PC-3 (cell line): ENCODE measurements around the gene PTPRD. TPM values are rescaled to one million over a fixed set of nuclear protein-coding genes. Genes with fewer than 3 reads are reported as not detected.

Experiments used
- ATAC-seq: fragments of 200-7000 bp; cut with Tn5 transposase; 2 replicates; pipeline ENCODE4 v1.9.1; 2020; ENCODE audit warnings: mild to moderate bottlenecking, moderate library complexity
- BruUV-seq: library from RNA; stranded (reverse); fragments of 400-500 nt; replicated peaks from 2 replicates; lab custom pipeline; 2021; lab: Mats Ljungman, UMichigan
- CTCF ChIA-PET: fragments of 300-600 bp; sonication (Branson Sonifier 250); formaldehyde crosslinking; loops from one replicate; lab custom pipeline; 2022; ENCODE audit warnings: antibody characterized with exemption; lab: Charles Lee
- POLR2A ChIA-PET: fragments of 300-600 bp; sonication (Branson Sonifier 250); formaldehyde crosslinking; loops from one replicate; lab custom pipeline; 2022; ENCODE audit warnings: antibody characterized with exemption; ENCODE audit not compliant: unreplicated experiment; lab: Charles Lee
- DNase-seq: peaks from one replicate; pipeline ENCODE4 v3.0.0-alpha.2; 2015
- H2AFZ ChIP-seq: fragments of 300-600 bp; sonication (generic); 2 replicates; pipeline ENCODE4 v1.6.0; 2016; ENCODE audit warnings: antibody characterized with exemption, low read length
- H3F3A ChIP-seq: fragments of 300-600 bp; sonication (generic); one replicate; pipeline ENCODE4 v1.6.0; 2017; ENCODE audit warnings: antibody characterized with exemption, low read length, control low read depth, mild to moderate bottlenecking; ENCODE audit not compliant: unreplicated experiment
- H3K27ac ChIP-seq: fragments of 300-600 bp; sonication (generic); 2 replicates; pipeline ENCODE4 v1.5.1; 2016; ENCODE audit warnings: mild to moderate bottlenecking, low read length
- H3K27me3 ChIP-seq: fragments of 300-600 bp; sonication (generic); 2 replicates; pipeline ENCODE4 v1.6.1; 2016; ENCODE audit warnings: low read length, mixed read lengths
- H3K36me3 ChIP-seq: fragments of 300-600 bp; sonication (generic); 2 replicates; pipeline ENCODE4 v1.6.1; 2016; ENCODE audit warnings: low read depth, mixed run types, low read length, mixed read lengths
- H3K4me1 ChIP-seq: fragments of 300-600 bp; sonication (generic); 2 replicates; pipeline ENCODE4 v1.5.1; 2016; ENCODE audit warnings: low read length; ENCODE audit not compliant: insufficient read depth
- H3K4me2 ChIP-seq: fragments of 300-600 bp; sonication (generic); 2 replicates; pipeline ENCODE4 v1.6.0; 2016; ENCODE audit warnings: low read length
- H3K4me3 ChIP-seq: fragments of 300-600 bp; sonication (generic); 2 replicates; pipeline ENCODE4 v1.5.1; 2016; ENCODE audit warnings: mild to moderate bottlenecking, low read length, mixed read lengths
- H3K79me2 ChIP-seq: fragments of 300-600 bp; sonication (generic); 2 replicates; pipeline ENCODE4 v1.6.1; 2017; ENCODE audit warnings: low read length, mixed read lengths
- H3K9ac ChIP-seq: fragments of 300-600 bp; sonication (generic); 2 replicates; pipeline ENCODE4 v1.6.0; 2016; ENCODE audit warnings: mild to moderate bottlenecking, low read length
- H3K9me2 ChIP-seq: fragments of 300-600 bp; sonication (generic); replicated peaks from 2 replicates; pipeline ENCODE4 v1.6.1; 2016; ENCODE audit warnings: mixed run types, low read length, mixed read lengths
- H3K9me3 ChIP-seq: fragments of 300-600 bp; sonication (generic); 2 replicates; pipeline ENCODE4 v1.6.1; 2016; ENCODE audit warnings: low read length, mixed read lengths
- H4K20me1 ChIP-seq: fragments of 300-600 bp; sonication (generic); 2 replicates; pipeline ENCODE4 v1.6.1; 2016; ENCODE audit warnings: low read length, mixed read lengths
- EZH2 ChIP-seq: fragments of 300-600 bp; sonication (generic); IDR thresholded peaks from one replicate; pipeline ENCODE4 v1.6.1; 2017; ENCODE audit warnings: antibody characterized with exemption, mild to moderate bottlenecking, low read length; ENCODE audit not compliant: unreplicated experiment
- EZH2phosphoT487 ChIP-seq: fragments of 300-600 bp; sonication (generic); IDR thresholded peaks from 2 replicates; pipeline ENCODE4 v1.6.1; 2018; ENCODE audit warnings: mild to moderate bottlenecking, antibody characterized with exemption, low read length, borderline replicate concordance
- intact Hi-C: fragments of 100-400 bp; cut with micrococcal nuclease; formaldehyde crosslinking; loops from 2 replicates; pipeline ENCODE4 v1.9.0; 2023
- total RNA-seq: library from RNA; depleted of rRNA; stranded (reverse); fragments of >200 nt; gene quantifications from 2 replicates; pipeline ENCODE4 v1.2.3, GENCODE V29; 2014
- TF ChIP-seq, protein P1 (sequence below): fragments of 300-600 bp; sonication (generic); conservative IDR thresholded peaks from 2 replicates; pipeline ENCODE4 v1.5.1; 2017; ENCODE audit warnings: antibody characterized with exemption, low read depth, mild to moderate bottlenecking, low read length

Gene PTPRD
- total RNA-seq, 1 experiment from 2014 or later: not detected

DNA sequence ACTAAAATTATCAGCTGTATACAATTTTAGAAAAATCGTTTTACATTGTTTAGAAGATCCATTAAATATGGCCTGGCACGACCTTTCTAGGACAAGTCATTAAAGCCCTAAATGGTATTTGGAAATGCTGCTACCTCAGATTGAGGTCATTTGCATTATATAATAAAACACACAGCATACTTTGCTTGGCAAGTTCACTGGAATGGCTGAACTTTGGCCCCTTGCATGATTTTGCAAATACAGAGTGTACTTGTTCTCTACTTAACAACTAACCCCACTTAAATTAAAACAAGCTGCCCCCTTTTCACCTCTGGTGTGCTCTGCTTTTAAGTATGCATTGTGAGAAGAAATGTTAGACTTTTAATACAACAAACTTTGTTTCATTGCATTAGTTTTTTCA lies 860.1 kb downstream of the PTPRD start:
- DNase-seq: no peak
- POLR2A ChIA-PET: no interaction called here

DNA sequence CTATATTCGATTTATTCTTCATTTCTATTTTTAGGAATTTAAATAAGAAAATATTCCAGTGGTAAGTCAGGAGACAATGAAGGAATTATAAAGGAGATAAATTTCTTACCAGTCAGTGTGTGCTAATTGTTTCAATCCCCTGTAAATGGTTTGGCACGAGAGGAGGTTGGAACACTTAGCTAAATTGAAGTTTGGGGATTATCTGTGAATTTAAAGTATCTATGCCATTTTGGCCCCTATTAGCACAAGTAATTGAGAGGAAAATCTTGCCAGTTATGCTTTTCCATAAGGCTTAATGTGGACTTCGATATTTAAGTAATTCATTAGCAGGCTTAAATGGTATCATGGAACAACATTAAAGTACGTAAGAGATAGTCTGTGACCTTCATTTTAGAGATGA lies 860.8 kb downstream of the PTPRD start:
- Histone ChIP-seq H3K4me1 (no peaks in the 10 kb centered on the region), H3F3A (no peaks in the 10 kb centered on the region), H3K4me3 (no peak overlapping the region), H3K9me2 (no peaks in the 10 kb centered on the region), H4K20me1 (no peaks in the 10 kb centered on the region), H3K9ac (no peak overlapping the region), H3K36me3 (no peaks in the 10 kb centered on the region), H2AFZ (no peak overlapping the region), H3K4me2 (no peak overlapping the region), H3K27ac (no peak overlapping the region), H3K9me3 (0 out of 2 replicates have a peak, but pooled peaks cover 4% of the 10 kb centered on the region), H3K79me2 (no peaks in the 10 kb centered on the region), H3K27me3 (no peaks in the 10 kb centered on the region)
- TF ChIP-seq EZH2: no peak
- no peak for TF ChIP-seq EZH2phosphoT487
- TF ChIP-seq, protein P1, sequence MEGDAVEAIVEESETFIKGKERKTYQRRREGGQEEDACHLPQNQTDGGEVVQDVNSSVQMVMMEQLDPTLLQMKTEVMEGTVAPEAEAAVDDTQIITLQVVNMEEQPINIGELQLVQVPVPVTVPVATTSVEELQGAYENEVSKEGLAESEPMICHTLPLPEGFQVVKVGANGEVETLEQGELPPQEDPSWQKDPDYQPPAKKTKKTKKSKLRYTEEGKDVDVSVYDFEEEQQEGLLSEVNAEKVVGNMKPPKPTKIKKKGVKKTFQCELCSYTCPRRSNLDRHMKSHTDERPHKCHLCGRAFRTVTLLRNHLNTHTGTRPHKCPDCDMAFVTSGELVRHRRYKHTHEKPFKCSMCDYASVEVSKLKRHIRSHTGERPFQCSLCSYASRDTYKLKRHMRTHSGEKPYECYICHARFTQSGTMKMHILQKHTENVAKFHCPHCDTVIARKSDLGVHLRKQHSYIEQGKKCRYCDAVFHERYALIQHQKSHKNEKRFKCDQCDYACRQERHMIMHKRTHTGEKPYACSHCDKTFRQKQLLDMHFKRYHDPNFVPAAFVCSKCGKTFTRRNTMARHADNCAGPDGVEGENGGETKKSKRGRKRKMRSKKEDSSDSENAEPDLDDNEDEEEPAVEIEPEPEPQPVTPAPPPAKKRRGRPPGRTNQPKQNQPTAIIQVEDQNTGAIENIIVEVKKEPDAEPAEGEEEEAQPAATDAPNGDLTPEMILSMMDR: no peak
- ChIA-PET CTCF (no interaction called here), POLR2A (no interaction called here)
- intact Hi-C loops: loop anchor here (5.0 kb wide), 1 partner anchor 85 kb away; no protein-coding TSS in a partner anchor
- ATAC-seq (no peak), DNase-seq (no peak)
- no TSS peak for BruUV-seq

More for the DNA sequence above, 860.1 kb downstream of the PTPRD start:
- intact Hi-C loops: loop anchor here (5.0 kb wide), 1 partner anchor 85 kb away; no protein-coding TSS in a partner anchor
- Histone ChIP-seq H3K27me3 (no peaks in the 10 kb centered on the region), H3K36me3 (no peaks in the 10 kb centered on the region), H3K9me3 (0 out of 2 replicates have a peak, but pooled peaks cover 4% of the 10 kb centered on the region), H3F3A (no peaks in the 10 kb centered on the region), H3K27ac (no peak overlapping the region), H3K4me1 (no peaks in the 10 kb centered on the region), H3K79me2 (no peaks in the 10 kb centered on the region), H2AFZ (no peak overlapping the region), H3K9me2 (no peaks in the 10 kb centered on the region), H4K20me1 (no peaks in the 10 kb centered on the region), H3K4me3 (no peak overlapping the region), H3K9ac (no peak overlapping the region), H3K4me2 (no peak overlapping the region)
- TF ChIP-seq, protein P1: no peak
- no peak for TF ChIP-seq EZH2
- BruUV-seq: no TSS peak
- CTCF ChIA-PET: no interaction called here
- ATAC-seq: no peak

DNA sequence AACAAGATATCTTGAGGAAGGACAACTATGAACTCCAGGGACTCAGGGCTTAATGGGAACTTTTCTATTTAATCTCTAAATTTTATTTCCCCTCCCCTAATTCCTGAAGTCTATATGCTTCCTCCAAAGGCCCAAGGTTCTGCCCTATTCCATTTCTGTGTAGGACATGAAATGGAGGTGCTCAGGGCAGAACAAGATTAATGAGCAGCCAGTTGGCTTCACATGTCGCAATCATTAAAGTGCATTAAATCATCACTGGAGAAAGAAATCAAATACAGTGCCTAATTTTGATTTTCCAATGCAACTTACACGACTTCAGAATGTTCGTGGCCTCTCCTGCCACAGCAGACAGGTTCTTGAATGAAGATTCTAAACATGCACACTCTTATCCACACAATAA lies 862.1 kb downstream of the PTPRD start:
- Histone ChIP-seq H3K9me3 (no peaks in the 10 kb centered on the region), H2AFZ (no peak overlapping the region), H3K4me1 (no peaks in the 10 kb centered on the region), H3K36me3 (no peaks in the 10 kb centered on the region), H3K4me3 (no peak overlapping the region), H3K9ac (no peak overlapping the region), H3K79me2 (no peaks in the 10 kb centered on the region), H3F3A (no peaks in the 10 kb centered on the region), H4K20me1 (no peaks in the 10 kb centered on the region), H3K9me2 (no peaks in the 10 kb centered on the region), H3K27me3 (no peaks in the 10 kb centered on the region), H3K27ac (no peak overlapping the region), H3K4me2 (no peak overlapping the region)
- DNase-seq (no peak), ATAC-seq (no peak)
- TF ChIP-seq, protein P1: no peak
- TF ChIP-seq EZH2: no peak
- TF ChIP-seq EZH2phosphoT487: no peak
- ChIA-PET POLR2A (interaction anchor here (0.6 kb wide), 1 partner anchor 34 kb away, joined by 3 read pairs; no protein-coding TSS in a partner anchor), CTCF (no interaction called here)
- BruUV-seq: no TSS peak
- intact Hi-C loops: loop anchor here (5.0 kb wide), 1 partner anchor 83 kb away; no protein-coding TSS in a partner anchor
